HepG2 (cell line): Measurements from ENCODE around the gene SPACDR. TPM values are rescaled to one million over a fixed set of nuclear protein-coding genes. Genes with fewer than 3 reads are reported as not detected.

Source experiments
- CREB1 ChIP-seq, 2 experiments: fragments of 450-650 bp in 1 of 2; IDR thresholded peaks; 2 replicates each; pipeline ENCODE4 v1.6.1; 2016 to 2017; ENCODE audit warnings: control low read depth in 1 of 2, mild to moderate bottlenecking in 1 of 2, missing compliant biosample characterization in 1 of 2, missing genetic modification characterization in 1 of 2
- FOXA1 ChIP-seq, 2 experiments: fragments of 450-650 bp in 1 of 2; sonication (generic) in 1 of 2; formaldehyde crosslinking in 1 of 2; IDR thresholded peaks; 2 replicates each; pipeline versions ENCODE4 v1.4.0 to v1.6.1; 2016 to 2020; ENCODE audit warnings: missing genetic modification reagents in 1 of 2
- FOXO1 ChIP-seq: sonication (generic); formaldehyde crosslinking; IDR thresholded peaks from 2 replicates; pipeline ENCODE4 v1.4.0; 2020; ENCODE audit warnings: missing genetic modification reagents
- HNF4A ChIP-seq: sonication (generic); formaldehyde crosslinking; IDR thresholded peaks from 2 replicates; pipeline ENCODE4 v1.4.0; 2020; ENCODE audit warnings: missing genetic modification reagents
- HOXA3 ChIP-seq: sonication (generic); formaldehyde crosslinking; IDR thresholded peaks from 2 replicates; pipeline ENCODE4 v1.5.0; 2020; ENCODE audit warnings: missing genetic modification reagents
- KDM4B ChIP-seq: sonication (generic); formaldehyde crosslinking; IDR thresholded peaks from 2 replicates; pipeline ENCODE4 v1.4.0; 2020; ENCODE audit warnings: missing genetic modification reagents
- RFX1 ChIP-seq: fragments of 450-650 bp; IDR thresholded peaks from 2 replicates; pipeline ENCODE4 v1.6.1; 2017
- ZFP37 ChIP-seq: sonication (generic); formaldehyde crosslinking; IDR thresholded peaks from 2 replicates; pipeline ENCODE4 v1.4.0; 2020; ENCODE audit warnings: missing genetic modification reagents, borderline replicate concordance
- ZNF253 ChIP-seq: sonication (generic); formaldehyde crosslinking; IDR thresholded peaks from 2 replicates; pipeline ENCODE4 v1.8.0; 2022; ENCODE audit warnings: mild to moderate bottlenecking, missing genetic modification reagents, borderline replicate concordance
- ZNF331 ChIP-seq: sonication (generic); formaldehyde crosslinking; IDR thresholded peaks from 2 replicates; pipeline ENCODE4 v1.4.0; 2020; ENCODE audit warnings: missing genetic modification reagents
- ZNF556 ChIP-seq: sonication (generic); formaldehyde crosslinking; IDR thresholded peaks from 2 replicates; pipeline ENCODE4 v1.4.0; 2020; ENCODE audit warnings: mild to moderate bottlenecking, missing genetic modification reagents, borderline replicate concordance
- ZNF816 ChIP-seq: sonication (generic); formaldehyde crosslinking; IDR thresholded peaks from 2 replicates; pipeline ENCODE4 v1.8.0; 2022; ENCODE audit warnings: missing genetic modification reagents, mild to moderate bottlenecking, borderline replicate concordance
- polyA plus RNA-seq, 8 experiments: library from polyadenylated mRNA; depleted of rRNA in 3 of 8; stranded (reverse) in 7 of 8; unstranded in 1 of 8; fragments of >200 nt; fragmentation: Illumina TruSeq in 4 of 8; extraction: Trizol in 4 of 8; gene quantifications; 2 replicates each; pipeline versions ENCODE4 v1.2.1 to v1.2.3, GENCODE V29; 2011 to 2016; ENCODE audit warnings: low read depth in 4 of 8, missing spikeins in 1 of 8, mixed read lengths in 1 of 8; ENCODE audit not compliant: insufficient read depth in 1 of 8
- total RNA-seq, 5 experiments: library from RNA; depleted of rRNA; stranded (reverse); fragments of >200 nt; fragmentation: Illumina TruSeq; extraction: Trizol; gene quantifications; 2 replicates each; pipeline ENCODE4 v1.2.3, GENCODE V29; 2016; ENCODE audit warnings: low read depth in 1 of 5
- TF ChIP-seq, protein P1 (sequence below): sonication (generic); formaldehyde crosslinking; IDR thresholded peaks from 2 replicates; pipeline ENCODE4 v1.5.0; 2020; ENCODE audit warnings: missing genetic modification reagents
- TF ChIP-seq, protein P2 (sequence below): sonication (generic); formaldehyde crosslinking; IDR thresholded peaks from 2 replicates; pipeline ENCODE4 v1.4.0; 2020; ENCODE audit warnings: mild to moderate bottlenecking, missing genetic modification reagents, borderline replicate concordance
- TF ChIP-seq, protein P3 (sequence below): sonication (generic); formaldehyde crosslinking; IDR thresholded peaks from 2 replicates; pipeline ENCODE4 v1.4.0; 2020; ENCODE audit warnings: mild to moderate bottlenecking, low read depth, missing genetic modification reagents
- TF ChIP-seq, protein P4 (sequence below): sonication (generic); formaldehyde crosslinking; IDR thresholded peaks from 2 replicates; pipeline ENCODE4 v1.8.0; 2022; ENCODE audit warnings: mild to moderate bottlenecking, missing genetic modification reagents, moderate library complexity
- TF ChIP-seq, protein P5 (sequence below): sonication (generic); formaldehyde crosslinking; IDR thresholded peaks from 2 replicates; pipeline ENCODE4 v1.4.0; 2020; ENCODE audit warnings: mild to moderate bottlenecking, missing genetic modification reagents
- TF ChIP-seq, protein P6 (sequence below): sonication (generic); formaldehyde crosslinking; IDR thresholded peaks from 2 replicates; pipeline ENCODE4 v1.4.0; 2020; ENCODE audit warnings: mild to moderate bottlenecking, missing genetic modification reagents

SPACDR gene
- total and polyA plus RNA-seq, 2 of the 13 experiments (the other 11 are each of a cell fraction or from before 2014, with no cell fraction given): 0.41 TPM; not detected in 1

DNA sequence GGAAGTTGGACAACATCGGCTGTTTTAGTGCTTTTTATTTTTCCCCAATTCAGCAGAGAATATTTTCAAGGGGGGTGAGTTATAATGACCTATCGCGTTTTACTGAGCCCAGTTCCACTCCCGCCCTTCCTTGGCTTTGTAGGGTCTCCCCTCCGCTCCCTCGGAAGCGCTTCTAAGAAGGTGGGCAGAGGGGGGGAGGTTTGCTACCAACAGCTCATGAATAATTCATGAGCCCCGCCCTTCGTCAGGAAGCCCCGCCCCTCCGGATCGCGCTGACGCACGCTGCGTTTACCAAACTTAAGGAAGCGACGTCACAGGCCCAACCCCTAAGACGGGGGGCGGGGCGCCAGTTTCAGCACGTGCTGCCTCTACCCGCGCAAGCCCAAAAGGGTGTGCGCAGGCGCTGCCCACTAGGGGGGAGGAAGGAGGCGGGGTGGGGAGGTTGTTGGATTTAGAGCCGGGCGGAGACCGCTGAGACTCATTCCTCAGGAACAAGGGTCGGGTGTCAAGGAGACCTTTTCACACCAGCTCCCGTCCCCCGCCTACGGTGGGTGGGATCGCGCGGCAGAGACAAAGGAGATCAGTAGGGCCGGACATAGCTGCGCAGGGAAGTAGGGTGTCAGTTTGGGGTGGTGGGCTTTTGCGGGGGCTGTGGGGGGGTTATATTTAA is 35.0 kb downstream of the SPACDR start (continued):
- TF ChIP-seq, protein P1, sequence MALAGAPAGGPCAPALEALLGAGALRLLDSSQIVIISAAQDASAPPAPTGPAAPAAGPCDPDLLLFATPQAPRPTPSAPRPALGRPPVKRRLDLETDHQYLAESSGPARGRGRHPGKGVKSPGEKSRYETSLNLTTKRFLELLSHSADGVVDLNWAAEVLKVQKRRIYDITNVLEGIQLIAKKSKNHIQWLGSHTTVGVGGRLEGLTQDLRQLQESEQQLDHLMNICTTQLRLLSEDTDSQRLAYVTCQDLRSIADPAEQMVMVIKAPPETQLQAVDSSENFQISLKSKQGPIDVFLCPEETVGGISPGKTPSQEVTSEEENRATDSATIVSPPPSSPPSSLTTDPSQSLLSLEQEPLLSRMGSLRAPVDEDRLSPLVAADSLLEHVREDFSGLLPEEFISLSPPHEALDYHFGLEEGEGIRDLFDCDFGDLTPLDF (CRISPR knock-in tag): peak; percentile 27; the same call in 1 of the 2 replicates
- TF ChIP-seq KDM4B (CRISPR knock-in tag): no peak
- no peak for TF ChIP-seq RFX1
- no peak for TF ChIP-seq HNF4A (CRISPR knock-in tag)
- TF ChIP-seq, protein P2, sequence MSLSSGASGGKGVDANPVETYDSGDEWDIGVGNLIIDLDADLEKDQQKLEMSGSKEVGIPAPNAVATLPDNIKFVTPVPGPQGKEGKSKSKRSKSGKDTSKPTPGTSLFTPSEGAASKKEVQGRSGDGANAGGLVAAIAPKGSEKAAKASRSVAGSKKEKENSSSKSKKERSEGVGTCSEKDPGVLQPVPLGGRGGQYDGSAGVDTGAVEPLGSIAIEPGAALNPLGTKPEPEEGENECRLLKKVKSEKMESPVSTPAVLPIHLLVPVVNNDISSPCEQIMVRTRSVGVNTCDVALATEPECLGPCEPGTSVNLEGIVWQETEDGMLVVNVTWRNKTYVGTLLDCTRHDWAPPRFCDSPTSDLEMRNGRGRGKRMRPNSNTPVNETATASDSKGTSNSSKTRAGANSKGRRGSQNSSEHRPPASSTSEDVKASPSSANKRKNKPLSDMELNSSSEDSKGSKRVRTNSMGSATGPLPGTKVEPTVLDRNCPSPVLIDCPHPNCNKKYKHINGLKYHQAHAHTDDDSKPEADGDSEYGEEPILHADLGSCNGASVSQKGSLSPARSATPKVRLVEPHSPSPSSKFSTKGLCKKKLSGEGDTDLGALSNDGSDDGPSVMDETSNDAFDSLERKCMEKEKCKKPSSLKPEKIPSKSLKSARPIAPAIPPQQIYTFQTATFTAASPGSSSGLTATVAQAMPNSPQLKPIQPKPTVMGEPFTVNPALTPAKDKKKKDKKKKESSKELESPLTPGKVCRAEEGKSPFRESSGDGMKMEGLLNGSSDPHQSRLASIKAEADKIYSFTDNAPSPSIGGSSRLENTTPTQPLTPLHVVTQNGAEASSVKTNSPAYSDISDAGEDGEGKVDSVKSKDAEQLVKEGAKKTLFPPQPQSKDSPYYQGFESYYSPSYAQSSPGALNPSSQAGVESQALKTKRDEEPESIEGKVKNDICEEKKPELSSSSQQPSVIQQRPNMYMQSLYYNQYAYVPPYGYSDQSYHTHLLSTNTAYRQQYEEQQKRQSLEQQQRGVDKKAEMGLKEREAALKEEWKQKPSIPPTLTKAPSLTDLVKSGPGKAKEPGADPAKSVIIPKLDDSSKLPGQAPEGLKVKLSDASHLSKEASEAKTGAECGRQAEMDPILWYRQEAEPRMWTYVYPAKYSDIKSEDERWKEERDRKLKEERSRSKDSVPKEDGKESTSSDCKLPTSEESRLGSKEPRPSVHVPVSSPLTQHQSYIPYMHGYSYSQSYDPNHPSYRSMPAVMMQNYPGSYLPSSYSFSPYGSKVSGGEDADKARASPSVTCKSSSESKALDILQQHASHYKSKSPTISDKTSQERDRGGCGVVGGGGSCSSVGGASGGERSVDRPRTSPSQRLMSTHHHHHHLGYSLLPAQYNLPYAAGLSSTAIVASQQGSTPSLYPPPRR (CRISPR knock-in tag): peak; percentile 9; the same call in 1 of the 2 replicates
- TF ChIP-seq, protein P3, sequence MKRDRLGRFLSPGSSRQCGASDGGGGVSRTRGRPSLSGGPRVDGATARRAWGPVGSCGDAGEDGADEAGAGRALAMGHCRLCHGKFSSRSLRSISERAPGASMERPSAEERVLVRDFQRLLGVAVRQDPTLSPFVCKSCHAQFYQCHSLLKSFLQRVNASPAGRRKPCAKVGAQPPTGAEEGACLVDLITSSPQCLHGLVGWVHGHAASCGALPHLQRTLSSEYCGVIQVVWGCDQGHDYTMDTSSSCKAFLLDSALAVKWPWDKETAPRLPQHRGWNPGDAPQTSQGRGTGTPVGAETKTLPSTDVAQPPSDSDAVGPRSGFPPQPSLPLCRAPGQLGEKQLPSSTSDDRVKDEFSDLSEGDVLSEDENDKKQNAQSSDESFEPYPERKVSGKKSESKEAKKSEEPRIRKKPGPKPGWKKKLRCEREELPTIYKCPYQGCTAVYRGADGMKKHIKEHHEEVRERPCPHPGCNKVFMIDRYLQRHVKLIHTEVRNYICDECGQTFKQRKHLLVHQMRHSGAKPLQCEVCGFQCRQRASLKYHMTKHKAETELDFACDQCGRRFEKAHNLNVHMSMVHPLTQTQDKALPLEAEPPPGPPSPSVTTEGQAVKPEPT (CRISPR knock-in tag): no peak
- TF ChIP-seq ZNF253 (CRISPR knock-in tag): no peak
- TF ChIP-seq ZNF556 (CRISPR knock-in tag): peak; percentile 18; the same call in 1 of the 2 replicates
- peak; percentile 21; the same call in 1 of the 2 replicates for TF ChIP-seq HOXA3 (CRISPR knock-in tag)
- no peak for TF ChIP-seq FOXA1 (IDR thresholded peaks at IDR 0.05)
- TF ChIP-seq FOXA1 (CRISPR knock-in tag; IDR thresholded peaks at IDR 0.05): peak; percentile 50; the same call in 1 of the 2 replicates
- TF ChIP-seq, protein P4, sequence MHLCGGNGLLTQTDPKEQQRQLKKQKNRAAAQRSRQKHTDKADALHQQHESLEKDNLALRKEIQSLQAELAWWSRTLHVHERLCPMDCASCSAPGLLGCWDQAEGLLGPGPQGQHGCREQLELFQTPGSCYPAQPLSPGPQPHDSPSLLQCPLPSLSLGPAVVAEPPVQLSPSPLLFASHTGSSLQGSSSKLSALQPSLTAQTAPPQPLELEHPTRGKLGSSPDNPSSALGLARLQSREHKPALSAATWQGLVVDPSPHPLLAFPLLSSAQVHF: no peak
- TF ChIP-seq, protein P5, sequence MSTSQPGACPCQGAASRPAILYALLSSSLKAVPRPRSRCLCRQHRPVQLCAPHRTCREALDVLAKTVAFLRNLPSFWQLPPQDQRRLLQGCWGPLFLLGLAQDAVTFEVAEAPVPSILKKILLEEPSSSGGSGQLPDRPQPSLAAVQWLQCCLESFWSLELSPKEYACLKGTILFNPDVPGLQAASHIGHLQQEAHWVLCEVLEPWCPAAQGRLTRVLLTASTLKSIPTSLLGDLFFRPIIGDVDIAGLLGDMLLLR (CRISPR knock-in tag): peak; percentile 53; the same call in 1 of the 2 replicates
- TF ChIP-seq ZNF816 (CRISPR knock-in tag): no peak
- TF ChIP-seq, protein P6, sequence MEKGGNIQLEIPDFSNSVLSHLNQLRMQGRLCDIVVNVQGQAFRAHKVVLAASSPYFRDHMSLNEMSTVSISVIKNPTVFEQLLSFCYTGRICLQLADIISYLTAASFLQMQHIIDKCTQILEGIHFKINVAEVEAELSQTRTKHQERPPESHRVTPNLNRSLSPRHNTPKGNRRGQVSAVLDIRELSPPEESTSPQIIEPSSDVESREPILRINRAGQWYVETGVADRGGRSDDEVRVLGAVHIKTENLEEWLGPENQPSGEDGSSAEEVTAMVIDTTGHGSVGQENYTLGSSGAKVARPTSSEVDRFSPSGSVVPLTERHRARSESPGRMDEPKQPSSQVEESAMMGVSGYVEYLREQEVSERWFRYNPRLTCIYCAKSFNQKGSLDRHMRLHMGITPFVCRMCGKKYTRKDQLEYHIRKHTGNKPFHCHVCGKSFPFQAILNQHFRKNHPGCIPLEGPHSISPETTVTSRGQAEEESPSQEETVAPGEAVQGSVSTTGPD (CRISPR knock-in tag): 0 out of 2 replicates have a peak, but pooled peaks have one; percentile 22
- TF ChIP-seq FOXO1: peak; percentile 13; the same call in 1 of the 2 replicates
- 0 out of 2 replicates have a peak, but pooled peaks have one; percentile 23 for TF ChIP-seq ZFP37
- peak; percentile 95 for TF ChIP-seq CREB1 (IDR thresholded peaks at IDR 0.05)
- TF ChIP-seq CREB1 (CRISPR knock-in tag; IDR thresholded peaks at IDR 0.05): peak; percentile 93
- peak; percentile 71 for TF ChIP-seq ZNF331
